T-helper 22 cell (primary cell): ENCODE results near the gene KCNMA1.

ENCODE experiments used
- DNase-seq: peaks from one replicate; pipeline ENCODE4 v3.0.0-alpha.2; 2020; ENCODE audit warnings: low read depth

KCNMA1 gene

DNA sequence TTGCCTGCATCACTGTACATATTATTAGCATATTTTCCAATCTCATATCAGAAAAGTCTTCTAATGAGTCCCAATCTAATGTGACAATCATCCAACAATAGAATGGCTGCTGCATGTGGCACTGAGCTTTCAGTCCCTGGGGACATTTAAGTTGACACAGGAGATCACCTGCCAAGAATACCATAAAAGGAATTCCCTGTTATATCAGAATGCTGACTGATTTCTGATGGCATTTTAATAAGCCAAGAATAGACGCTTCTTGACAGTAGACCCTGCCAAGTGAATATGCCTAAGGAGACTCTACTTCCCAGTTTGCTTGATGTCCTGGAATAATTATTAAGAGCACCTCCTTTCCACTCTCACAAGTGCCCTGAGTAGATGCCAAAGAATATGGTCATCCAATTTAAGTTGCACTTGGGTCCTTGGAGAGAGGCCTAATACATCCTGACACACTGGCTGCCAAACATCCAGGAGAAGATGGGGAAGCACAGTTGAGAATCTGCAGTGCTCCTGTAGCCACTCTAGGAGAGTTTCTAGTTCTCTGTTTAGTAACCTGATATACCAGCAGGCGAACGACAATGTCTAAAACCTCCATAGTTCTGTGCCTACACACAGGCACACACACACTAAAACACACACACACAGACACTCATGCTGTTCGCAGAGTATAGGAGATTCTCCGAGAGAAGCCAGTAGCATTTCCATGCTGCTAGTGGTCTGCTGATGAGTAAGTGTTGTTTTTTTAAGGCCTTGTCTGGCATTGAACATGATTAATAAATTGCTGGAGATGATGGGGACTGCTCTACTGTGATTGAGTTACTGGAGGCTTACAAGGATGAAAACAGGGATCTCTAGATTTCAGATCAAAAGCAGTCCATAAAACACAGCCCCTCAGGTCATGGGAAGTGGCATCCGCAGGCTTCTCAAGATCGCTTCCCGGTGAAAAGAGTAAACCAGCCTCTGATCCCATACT lies 369.6 kb downstream of the KCNMA1 start:
- DNase-seq, result no peak

- DNase-seq, result no peak
Observed at GRCh38 chr10:77266242-77266641, 371.4 kb downstream of the KCNMA1 start.

DNA sequence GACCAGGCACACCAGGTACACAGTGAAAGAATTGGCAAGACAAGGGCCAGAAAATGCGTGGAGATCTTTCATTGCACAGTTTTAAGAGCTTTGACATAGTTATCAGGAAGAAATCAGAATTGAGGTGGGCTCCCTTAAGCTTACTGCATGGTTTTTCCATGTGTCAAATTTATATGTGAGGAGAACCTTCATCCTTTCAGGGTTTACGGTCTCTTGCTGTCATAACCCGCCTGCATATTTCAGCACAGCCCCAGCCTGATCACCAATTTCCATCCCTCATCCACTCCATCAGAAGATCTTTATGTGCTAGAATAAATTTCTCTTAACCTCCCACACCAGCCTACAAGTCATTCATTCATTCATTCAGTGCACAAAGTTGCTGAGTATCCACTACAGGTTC lies 373.1 kb downstream of the KCNMA1 start:
- no peak for DNase-seq

DNA sequence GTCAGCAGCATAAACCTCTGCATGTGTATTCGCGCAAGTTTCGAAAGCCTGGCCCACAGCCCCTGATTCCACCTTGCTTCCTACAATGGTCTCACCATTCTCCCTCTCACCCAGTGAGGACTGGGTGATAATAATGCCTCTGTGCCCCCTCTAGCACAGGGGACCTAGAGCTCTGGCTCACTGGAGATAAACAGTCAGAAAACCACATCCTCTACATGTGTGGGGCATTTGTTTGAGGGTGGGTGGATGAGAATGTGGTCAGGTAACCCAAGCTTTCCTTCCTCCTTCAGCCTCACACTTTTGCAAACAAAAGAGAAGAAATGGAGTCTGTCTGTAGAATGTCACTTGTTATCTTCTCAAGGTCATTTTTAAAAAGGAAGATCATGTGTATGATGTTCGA lies 373.5 kb downstream of the KCNMA1 start:
- DNase-seq, result no peak

- DNase-seq, result no peak
Observed at GRCh38 chr10:77263700-77264099, 373.9 kb downstream of the KCNMA1 start.

DNA sequence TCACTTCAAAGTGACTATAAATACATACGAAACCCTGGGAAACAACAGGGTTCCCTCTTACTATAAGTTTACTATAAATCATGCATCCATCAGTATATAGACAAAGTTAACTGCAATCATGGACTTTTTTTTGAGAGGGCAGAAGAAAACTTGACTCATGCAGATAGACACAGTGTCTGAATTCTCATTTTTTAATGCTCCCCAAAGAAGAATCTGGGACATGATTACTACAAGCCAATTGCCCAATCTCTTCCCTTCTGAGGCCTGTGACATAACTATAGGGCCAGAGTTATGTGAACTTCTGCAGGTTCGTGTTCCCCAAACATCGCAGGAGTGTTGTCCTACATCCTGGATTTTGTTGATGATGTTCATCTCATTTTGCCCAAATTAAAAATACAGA lies 376.5 kb downstream of the KCNMA1 start:
- no peak for DNase-seq

DNA sequence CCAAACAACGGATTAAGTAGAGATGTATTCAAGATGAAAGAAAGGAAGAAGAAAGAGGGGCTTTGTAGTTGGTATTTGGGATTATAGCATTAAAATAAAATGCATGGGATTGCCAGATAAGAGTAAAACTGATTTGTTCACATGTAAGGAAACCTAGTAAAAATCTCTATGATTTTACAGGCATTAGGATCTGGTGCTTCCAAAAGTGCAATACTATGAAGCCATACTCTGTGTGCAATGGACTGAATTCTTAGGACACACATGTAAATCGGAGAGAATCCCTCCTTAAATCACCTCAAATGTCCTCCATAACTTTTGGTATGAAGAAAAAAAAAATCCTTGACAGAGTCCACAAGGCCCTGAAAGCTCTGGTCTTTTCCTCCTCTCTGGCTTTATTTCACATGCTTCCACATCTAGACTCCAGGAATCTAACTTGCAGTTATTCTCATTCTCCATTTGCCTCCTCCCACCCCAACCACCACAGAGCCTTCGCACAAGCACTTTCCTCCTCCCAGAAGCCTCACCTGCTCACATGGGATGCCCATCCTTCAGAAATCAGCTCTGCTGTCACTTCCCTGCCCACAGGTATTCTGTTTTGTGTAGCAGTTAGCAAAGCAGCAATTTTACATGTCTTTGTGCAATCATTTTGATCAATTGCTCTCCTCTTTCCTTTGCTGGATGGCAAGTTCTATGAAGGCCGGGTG lies 378.3 kb downstream of the KCNMA1 start:
- no peak for DNase-seq

DNA sequence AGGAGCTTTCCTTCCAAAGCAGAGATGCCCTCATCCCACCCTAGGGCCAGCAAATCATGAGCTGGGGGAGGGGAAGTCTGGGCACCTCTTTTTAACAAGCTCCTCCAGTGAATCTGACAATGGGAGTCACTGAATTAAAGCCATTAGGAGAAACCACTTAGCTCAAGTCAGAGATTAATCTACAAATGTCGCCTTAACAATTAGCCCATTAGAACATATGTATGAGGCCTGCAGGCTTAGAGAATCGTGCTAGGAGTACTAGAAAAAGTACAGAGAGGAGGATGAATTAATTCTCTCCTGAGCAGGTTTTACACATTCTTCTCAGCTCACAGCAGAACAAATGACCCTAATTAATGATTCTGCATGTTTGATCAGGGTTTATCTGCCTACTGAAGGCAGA lies 381.3 kb downstream of the KCNMA1 start:
- DNase-seq, result no peak

- DNase-seq, result no peak
Observed at GRCh38 chr10:77253556-77254064, 384.0 kb downstream of the KCNMA1 start.

DNA sequence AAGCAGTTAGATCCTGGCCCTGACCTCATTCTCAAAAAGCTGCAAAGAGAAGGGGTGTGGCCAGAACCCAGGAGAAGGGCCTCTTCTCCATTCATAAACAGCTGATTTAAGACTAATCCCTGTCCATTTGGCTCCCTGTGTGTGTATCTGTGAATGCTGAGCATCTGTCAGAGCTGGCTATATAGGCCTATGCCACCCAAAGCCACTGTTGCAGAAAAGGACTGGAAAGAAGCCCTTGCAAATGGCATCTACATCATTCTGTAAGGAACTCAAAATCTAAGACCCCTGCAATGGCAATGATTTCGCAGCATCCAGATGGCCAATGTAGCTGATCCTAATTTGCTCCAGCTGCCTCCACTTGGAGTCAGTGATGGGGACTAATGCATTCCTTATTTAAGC lies 384.5 kb downstream of the KCNMA1 start:
- DNase-seq, result no peak

DNA sequence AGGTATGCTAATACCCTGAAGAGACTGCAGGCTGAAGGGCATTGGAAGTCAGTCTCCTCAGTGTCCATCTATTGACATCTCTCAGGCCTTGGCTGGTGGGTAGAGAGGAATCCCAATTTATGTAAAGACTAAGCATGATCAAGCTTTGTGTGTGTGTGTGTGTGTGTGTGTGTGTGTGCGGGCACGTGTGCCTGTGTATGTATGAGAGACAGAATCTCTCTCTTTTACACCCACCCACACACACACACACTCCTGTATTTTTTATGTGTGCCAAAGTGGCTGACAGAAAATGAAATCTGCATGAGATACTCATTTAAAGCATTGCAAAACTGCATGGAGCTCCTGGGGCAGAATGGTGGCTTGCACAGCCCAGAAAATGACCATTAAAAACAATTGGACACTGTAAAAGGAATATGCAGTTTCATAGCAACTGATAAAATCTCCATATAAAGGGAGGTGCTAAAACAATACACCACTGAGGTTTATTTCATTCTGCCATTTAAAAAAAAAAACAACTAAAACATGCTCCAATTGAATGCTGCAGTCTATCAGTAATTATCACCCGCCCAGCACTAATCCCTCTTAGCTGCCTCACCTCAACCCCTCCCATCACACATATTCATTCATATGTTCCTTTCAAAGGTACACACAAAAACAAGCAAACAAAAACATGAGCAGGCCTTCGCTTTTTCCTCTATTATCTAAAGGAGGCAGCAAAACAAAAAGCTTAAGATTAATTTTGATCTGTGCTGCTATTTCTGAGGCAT lies 385.0 kb downstream of the KCNMA1 start:
- no peak for DNase-seq

DNA sequence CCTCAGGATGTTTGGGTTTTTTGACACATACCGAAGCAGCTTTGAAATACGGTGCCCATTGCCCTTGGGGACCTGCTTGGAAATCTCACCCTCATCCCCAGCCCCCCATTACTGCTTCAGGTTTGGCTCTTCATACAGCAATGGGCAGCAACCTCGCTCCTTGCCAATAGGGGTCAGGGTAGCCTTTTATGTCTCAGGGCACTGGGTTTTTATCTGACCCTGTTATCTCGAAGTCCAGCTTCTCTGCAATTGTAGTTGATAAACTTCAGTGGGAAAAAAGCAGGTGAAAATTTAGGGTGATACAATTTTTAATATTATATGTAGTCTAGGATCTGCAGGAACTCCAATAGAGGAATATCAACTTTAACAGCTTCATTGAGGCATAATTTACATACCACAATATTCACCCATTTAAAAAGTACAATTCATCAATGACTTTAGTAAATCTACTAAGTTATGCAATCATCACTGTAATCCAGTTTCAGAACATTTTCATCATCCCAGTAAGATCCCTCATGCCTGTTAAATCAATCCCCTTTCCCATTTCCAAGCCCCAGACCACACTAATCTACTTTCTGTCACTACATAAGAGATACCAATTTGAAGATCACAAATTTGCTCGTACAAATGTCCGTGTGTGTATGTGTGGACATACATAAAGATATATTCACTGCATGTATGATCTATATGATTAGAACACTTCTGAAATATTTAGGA lies 386.2 kb downstream of the KCNMA1 start:
- DNase-seq, result no peak

DNA sequence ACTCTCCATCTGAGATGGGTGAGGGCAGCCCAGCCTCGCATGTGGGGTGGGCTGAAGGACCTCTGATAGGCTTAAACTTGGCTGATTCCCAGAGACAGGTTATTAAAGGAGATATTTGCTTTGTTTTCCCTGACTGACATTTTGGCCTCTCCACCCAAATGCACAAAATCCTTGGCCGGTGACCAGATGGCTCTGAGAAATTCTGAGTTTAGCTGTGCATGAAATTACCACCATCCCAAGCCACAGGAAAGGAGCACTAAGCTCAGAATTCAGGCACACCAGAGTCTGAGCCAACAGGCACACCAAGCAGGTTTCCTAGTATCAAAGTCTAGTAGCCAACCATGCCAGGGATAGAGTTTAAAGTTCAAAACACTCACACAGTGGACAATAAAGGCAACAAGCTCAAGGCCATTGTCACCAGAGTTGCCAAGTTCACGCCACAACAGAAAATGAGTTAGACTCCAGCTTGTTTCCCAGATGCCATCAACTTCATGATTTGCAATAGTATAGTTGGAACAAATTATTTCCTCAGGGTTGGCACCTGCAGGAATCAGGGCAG lies 387.6 kb downstream of the KCNMA1 start:
- no peak for DNase-seq

- no peak for DNase-seq
Observed at GRCh38 chr10:77248104-77248790, 389.4 kb downstream of the KCNMA1 start.

- no peak for DNase-seq
Observed at GRCh38 chr10:77247031-77247990, 390.3 kb downstream of the KCNMA1 start.

GRCh38 chr10:77245953-77246352 lies 391.7 kb downstream of the KCNMA1 start:
- DNase-seq, result no peak

DNA sequence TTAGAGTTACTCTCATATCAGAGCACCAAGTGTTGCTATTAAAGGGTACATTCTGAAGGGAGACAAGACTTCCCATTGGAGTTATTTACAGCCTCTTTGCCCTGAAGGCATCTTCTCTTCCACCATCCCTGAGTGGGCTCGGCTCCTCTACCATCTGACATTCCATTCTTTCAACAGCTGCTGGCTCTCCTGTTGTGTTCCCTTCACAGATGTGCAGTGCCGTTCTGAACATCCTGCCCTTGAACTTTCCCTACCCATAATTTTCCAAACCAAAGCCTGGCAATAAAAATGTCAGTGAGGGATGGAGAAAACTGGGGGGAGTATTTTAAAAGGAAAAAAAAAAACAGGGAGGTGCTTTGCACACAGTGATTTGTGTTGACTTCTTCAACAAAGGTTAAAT lies 392.9 kb downstream of the KCNMA1 start:
- no peak for DNase-seq

DNA sequence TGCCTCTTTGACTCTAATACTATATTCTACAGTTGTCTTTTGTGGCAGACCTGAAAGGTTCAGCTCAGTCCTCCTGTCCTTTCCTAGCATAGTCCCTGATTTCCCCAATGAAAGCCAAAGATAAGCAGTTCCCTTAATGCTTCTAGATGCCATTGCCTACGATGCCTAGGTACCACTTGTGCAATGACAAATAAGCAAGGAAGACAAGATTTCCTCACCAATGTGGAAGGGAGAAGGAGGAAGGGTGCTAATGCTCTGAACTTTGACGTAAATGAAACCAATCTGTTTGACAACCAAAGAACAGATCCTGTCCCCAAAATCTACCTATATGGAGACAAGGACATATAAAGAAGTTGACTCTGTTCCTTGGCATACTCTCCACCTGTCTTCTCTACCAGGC lies 393.3 kb downstream of the KCNMA1 start:
- no peak for DNase-seq

- DNase-seq, result no peak
Observed at GRCh38 chr10:77241350-77241725, 396.3 kb downstream of the KCNMA1 start.
